Vagina (tissue), 2 donors: Measurements from ENCODE around the gene ZMIZ1. TPM values are rescaled to one million over a fixed set of nuclear protein-coding genes. Genes with fewer than 3 reads are reported as not detected.

Source experiments
- DNase-seq, 2 donors: peaks; one replicate each; pipeline ENCODE4 v3.0.0-alpha.2; 2017; ENCODE audit errors: extremely low spot score in 2 of 2
- H3K27ac ChIP-seq: fragments of 200-600 bp; sonication (generic); one replicate; pipeline ENCODE4 v1.5.1; 2019
- H3K27me3 ChIP-seq: fragments of 200-600 bp; sonication (generic); one replicate; pipeline ENCODE4 v1.5.1; 2019
- H3K36me3 ChIP-seq, 2 donors: fragments of 200-600 bp; sonication (generic); one replicate each; pipeline ENCODE4 v1.5.1; 2017 to 2019
- H3K4me1 ChIP-seq: fragments of 200-600 bp; sonication (generic); one replicate; pipeline ENCODE4 v1.5.1; 2019
- H3K4me3 ChIP-seq, 2 donors: fragments of 200-600 bp; sonication (generic); 1 replicate in 1 of 2; 2 replicates in 1 of 2; pipeline ENCODE4 v1.5.1; 2016 to 2019
- H3K9me3 ChIP-seq: fragments of 200-600 bp; sonication (generic); one replicate; pipeline ENCODE4 v1.5.1; 2019
- POLR2A ChIP-seq, 2 donors: fragments of 450-650 bp; IDR thresholded peaks; one replicate each; pipeline ENCODE4 v1.6.1; 2017; ENCODE audit warnings: antibody characterized with exemption in 2 of 2, mild to moderate bottlenecking in 2 of 2, moderate library complexity in 2 of 2
- POLR2AphosphoS5 ChIP-seq, 2 donors: sonication (generic); formaldehyde crosslinking; IDR thresholded peaks; one replicate each; pipeline ENCODE4 v1.9.0; 2017; ENCODE audit warnings: antibody characterized with exemption in 2 of 2, mild to moderate bottlenecking in 2 of 2, low read depth in 1 of 2; ENCODE audit not compliant: insufficient read depth in 1 of 2
- intact Hi-C: fragments of 100-400 bp; cut with DNase I; formaldehyde crosslinking; loops from one replicate; pipeline ENCODE4 v1.15.1; 2023
- total RNA-seq: library from RNA; depleted of rRNA; stranded (reverse); fragments of >200 nt; gene quantifications from one replicate; pipeline ENCODE4 v1.2.3, GENCODE V29; 2016
- TF ChIP-seq, protein P1 (sequence below), 3 experiments: fragments of 450-650 bp in 2 of 3; fragments of 200-600 bp in 1 of 3; sonication (generic) in 1 of 3; IDR thresholded peaks; one replicate each; pipeline ENCODE4 v1.5.1; 2017 to 2019; ENCODE audit warnings: antibody characterized with exemption in 3 of 3, mild to moderate bottlenecking in 2 of 3, moderate library complexity in 2 of 3

Gene ZMIZ1
- total RNA-seq, 1 donor from 2014 or later, result 61.4 TPM

DNA sequence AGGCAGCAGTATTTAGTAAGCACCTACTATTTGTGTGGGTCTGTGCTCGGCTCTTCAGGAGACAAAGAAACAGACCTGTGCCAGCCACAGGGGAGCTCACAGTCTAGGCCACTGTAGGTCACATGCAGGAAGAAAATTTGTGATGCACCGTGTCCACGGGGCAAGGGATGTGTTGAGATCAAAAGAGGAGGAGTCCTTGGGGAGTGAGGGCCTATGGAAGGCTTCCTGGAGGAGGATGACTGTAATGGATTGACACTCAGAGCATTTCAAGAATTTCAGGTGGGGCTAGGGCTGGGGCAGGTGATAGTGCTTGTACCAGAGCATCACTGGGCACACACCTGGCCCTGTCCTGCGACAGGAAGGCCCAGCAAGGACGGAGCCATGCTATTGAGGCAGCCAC lies 102.7 kb downstream of the ZMIZ1 start:
- TF ChIP-seq, protein P1, sequence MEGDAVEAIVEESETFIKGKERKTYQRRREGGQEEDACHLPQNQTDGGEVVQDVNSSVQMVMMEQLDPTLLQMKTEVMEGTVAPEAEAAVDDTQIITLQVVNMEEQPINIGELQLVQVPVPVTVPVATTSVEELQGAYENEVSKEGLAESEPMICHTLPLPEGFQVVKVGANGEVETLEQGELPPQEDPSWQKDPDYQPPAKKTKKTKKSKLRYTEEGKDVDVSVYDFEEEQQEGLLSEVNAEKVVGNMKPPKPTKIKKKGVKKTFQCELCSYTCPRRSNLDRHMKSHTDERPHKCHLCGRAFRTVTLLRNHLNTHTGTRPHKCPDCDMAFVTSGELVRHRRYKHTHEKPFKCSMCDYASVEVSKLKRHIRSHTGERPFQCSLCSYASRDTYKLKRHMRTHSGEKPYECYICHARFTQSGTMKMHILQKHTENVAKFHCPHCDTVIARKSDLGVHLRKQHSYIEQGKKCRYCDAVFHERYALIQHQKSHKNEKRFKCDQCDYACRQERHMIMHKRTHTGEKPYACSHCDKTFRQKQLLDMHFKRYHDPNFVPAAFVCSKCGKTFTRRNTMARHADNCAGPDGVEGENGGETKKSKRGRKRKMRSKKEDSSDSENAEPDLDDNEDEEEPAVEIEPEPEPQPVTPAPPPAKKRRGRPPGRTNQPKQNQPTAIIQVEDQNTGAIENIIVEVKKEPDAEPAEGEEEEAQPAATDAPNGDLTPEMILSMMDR (IDR thresholded peaks at IDR 0.05), result no peak
- TF ChIP-seq POLR2AphosphoS5 (IDR thresholded peaks at IDR 0.05; ENCODE audit: insufficient read depth in 1 of 2, low read depth in 1 of 2) (no peak), POLR2A (IDR thresholded peaks at IDR 0.05) (no peak)
- H3K9me3 ChIP-seq, result no peaks in the 10 kb centered on the region
- peaks cover 38% of the 10 kb centered on the region for H3K4me1 ChIP-seq
- H3K36me3 ChIP-seq, result peaks cover 0 to 4% of the 10 kb centered on the region in 2 donors
- no peak for DNase-seq
- no peak overlapping the region for H3K4me3 ChIP-seq
- no peak overlapping the region for H3K27ac ChIP-seq
- intact Hi-C loops, result no loop called here
- no peaks in the 10 kb centered on the region for H3K27me3 ChIP-seq

DNA sequence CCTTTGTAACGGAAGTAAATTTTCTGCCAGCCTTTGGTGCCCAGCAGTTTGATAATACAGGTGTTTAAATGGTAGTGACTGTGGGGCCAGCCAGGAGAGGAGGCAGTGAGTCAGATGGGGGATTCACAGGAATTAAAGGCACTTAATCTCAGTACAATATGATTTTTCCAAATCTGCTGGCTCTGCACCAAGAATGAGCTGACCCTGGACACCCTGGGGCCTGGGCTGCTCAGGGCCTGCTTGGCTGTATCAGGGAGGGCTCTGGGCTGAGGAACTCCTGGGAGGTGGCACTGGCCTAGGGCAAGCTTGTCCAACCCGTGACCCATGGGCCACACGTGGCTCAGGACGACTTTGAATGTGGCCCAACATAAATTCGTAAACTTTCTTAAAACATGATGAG lies 104.1 kb downstream of the ZMIZ1 start:
- DNase-seq, result no peak
- H3K4me3 ChIP-seq, result no peak overlapping the region
- H3K4me1 ChIP-seq, result peaks cover 51% of the 10 kb centered on the region
- TF ChIP-seq, protein P1 (IDR thresholded peaks at IDR 0.05), result no peak
- TF ChIP-seq POLR2AphosphoS5 (IDR thresholded peaks at IDR 0.05; ENCODE audit: insufficient read depth in 1 of 2, low read depth in 1 of 2) (no peak), POLR2A (IDR thresholded peaks at IDR 0.05) (no peak)
- H3K9me3 ChIP-seq, result no peaks in the 10 kb centered on the region
- intact Hi-C loops, result no loop called here
- no peaks in the 10 kb centered on the region for H3K36me3 ChIP-seq
- no peak overlapping the region for H3K27ac ChIP-seq
- H3K27me3 ChIP-seq, result no peaks in the 10 kb centered on the region

DNA sequence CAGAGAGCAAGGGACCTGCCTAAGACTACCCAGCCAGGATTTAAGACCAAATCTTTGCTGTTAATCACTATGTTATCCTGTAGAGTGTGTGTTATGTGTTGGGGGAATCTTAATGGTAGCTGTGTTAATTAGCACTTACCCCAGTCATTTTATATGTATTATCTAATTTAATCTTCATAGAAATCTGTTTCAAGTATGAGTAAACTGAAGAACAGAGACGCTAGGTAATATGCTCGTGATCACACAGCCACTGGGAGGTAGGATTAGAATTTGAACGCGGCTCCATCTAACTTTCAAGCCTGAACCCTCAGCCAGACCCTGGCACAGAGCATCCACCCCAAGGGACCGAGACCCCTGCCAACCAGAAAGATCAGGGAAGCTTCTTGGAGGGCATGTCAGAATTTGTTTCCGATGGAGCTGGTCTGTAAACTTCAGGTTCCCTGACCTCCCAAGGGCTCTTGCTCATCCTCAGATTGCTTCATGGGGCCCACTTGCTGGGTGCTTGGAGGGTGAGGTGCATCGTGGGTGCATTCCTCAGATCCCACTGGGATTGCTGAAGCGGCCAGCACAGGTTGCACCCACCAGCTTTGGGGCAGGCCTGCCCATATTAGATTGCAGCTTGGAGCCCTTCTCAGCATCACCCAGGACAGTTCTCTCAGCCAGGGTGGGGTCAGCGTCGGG lies 105.0 kb downstream of the ZMIZ1 start:
- Histone ChIP-seq H3K9me3 (no peaks in the 10 kb centered on the region), H3K4me1 (peaks cover 60% of the 10 kb centered on the region), H3K36me3 (no peaks in the 10 kb centered on the region), H3K27me3 (no peaks in the 10 kb centered on the region), H3K27ac (no peak overlapping the region), H3K4me3 (no peak overlapping the region)
- DNase-seq, result no peak
- no peak for TF ChIP-seq POLR2A (IDR thresholded peaks at IDR 0.05)
- no peak for TF ChIP-seq POLR2AphosphoS5 (IDR thresholded peaks at IDR 0.05; ENCODE audit: insufficient read depth in 1 of 2, low read depth in 1 of 2)
- TF ChIP-seq, protein P1 (IDR thresholded peaks at IDR 0.05), result no peak
- intact Hi-C loops, result no loop called here

DNA sequence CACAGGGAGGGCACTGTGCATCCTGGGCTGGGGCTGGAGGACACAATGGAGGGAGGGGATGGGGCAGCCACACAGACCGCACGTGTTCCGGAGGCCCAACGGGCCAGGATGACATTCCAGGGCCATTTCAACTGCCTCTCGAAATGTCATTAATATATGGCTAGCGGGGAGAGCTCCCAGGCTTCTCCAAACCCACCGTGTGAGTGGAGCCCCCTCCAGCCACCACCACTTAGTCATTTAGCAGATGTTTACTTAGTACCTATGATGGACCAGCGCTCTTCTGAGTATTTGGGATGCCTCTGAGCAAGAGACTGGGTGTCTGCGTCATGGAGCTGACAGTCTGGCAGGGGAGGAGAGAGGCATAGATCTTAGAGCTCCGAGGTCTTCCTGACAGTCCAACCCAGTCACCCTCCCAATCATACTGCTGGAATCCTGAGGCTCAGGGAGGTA lies 107.3 kb downstream of the ZMIZ1 start:
- intact Hi-C loops, result no loop called here
- Histone ChIP-seq H3K4me3 (no peak overlapping the region), H3K36me3 (no peaks in the 10 kb centered on the region), H3K9me3 (no peaks in the 10 kb centered on the region), H3K27me3 (no peaks in the 10 kb centered on the region), H3K4me1 (peaks cover 83% of the 10 kb centered on the region), H3K27ac (peak overlapping the region; percentile 62)
- TF ChIP-seq POLR2AphosphoS5 (IDR thresholded peaks at IDR 0.05; ENCODE audit: insufficient read depth in 1 of 2, low read depth in 1 of 2), result no peak
- TF ChIP-seq, protein P1 (IDR thresholded peaks at IDR 0.05), result no peak
- TF ChIP-seq POLR2A (IDR thresholded peaks at IDR 0.05), result no peak
- no peak for DNase-seq

DNA sequence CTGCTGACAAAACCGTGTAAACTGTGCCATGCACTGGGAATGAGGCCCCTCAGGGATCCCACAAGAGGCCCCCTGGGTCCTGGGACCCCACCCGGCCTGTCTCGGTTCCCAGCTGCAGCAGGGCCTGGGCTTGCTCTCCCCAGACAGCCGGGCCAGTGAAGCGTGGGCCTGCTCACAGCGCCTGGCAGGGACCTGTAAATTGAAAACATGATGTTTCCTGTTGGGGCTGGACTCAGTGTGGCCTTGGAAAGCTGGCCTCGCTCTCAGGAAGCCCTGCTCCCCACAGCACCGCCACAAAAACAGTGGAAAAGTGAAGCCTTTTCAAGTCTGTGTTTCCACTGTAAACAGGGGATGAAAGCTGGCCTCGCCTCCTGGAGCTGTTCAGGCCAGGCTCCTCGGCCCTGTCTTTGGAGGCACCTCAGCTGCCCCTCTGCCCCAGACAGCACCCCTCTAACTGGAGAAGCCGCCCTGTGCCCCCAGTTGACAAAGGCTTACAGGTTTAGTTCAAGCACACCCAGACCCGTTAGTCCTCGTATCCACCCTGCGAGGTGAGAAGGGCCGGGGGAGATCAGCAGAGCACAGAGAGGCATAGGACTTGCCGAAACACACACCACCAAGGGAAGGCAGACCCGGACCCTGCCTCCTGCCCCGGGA lies 108.3 kb downstream of the ZMIZ1 start:
- DNase-seq, result no peak
- H3K9me3 ChIP-seq, result no peaks in the 10 kb centered on the region

More for the DNA sequence above, 108.3 kb downstream of the ZMIZ1 start:
- peaks cover 93% of the 10 kb centered on the region for H3K4me1 ChIP-seq
- no peaks in the 10 kb centered on the region for H3K27me3 ChIP-seq
- H3K27ac ChIP-seq, result peak overlapping the region; percentile 62
- TF ChIP-seq POLR2A (IDR thresholded peaks at IDR 0.05) (no peak), POLR2AphosphoS5 (IDR thresholded peaks at IDR 0.05; ENCODE audit: insufficient read depth in 1 of 2, low read depth in 1 of 2) (peak; percentile 22 to 44)
- intact Hi-C loops, result no loop called here
- H3K4me3 ChIP-seq, result no peak overlapping the region
- no peaks in the 10 kb centered on the region for H3K36me3 ChIP-seq
